NCI-H2227 (cell line): Measurements from ENCODE around the gene ABCG8.

Experiments used
- DNase-seq: peaks from one replicate; lab custom pipeline; 2025; ENCODE audit not compliant: unreplicated experiment; lab: John Stamatoyannopoulos, UW

The ABCG8 gene

DNA sequence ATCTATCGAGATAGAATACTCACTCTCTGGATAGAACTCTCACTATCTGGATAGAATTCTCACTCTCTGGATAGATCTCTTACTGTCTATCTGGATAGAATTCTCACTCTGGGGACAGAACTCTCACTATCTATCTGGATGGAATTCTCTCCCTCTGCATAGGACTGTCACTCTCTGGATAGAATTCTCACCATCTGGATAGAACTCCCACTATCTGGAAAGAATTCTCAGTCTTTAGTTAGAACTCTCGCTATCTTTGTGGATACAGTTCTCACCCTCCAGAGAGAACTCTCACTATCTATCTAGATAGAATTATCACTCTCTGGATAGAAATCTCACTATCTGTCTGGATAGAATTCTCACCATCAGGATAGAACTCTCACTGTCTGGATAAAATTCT, 16.5 kb downstream of the ABCG8 start:
- DNase-seq = no peak

DNA sequence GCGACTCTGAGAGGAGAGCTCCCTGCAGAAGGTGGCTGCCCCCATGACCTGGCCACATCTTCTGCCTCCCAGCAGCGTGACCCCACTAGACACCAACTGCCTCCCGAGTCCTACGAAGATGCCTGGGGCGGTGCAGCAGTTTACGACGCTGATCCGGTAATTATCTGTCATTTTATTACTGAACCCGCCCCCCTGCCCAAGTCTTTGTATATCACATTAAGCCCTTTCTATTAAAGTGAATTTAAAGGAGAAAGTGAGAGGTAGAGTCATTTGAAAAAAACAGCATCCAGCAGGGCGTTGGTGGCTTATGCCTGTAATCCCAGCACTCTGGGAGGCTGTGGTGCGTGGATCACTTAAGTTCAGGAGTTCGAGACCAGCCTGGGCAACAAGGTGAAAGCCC, 33.4 kb downstream of the ABCG8 start:
- no peak for DNase-seq

DNA sequence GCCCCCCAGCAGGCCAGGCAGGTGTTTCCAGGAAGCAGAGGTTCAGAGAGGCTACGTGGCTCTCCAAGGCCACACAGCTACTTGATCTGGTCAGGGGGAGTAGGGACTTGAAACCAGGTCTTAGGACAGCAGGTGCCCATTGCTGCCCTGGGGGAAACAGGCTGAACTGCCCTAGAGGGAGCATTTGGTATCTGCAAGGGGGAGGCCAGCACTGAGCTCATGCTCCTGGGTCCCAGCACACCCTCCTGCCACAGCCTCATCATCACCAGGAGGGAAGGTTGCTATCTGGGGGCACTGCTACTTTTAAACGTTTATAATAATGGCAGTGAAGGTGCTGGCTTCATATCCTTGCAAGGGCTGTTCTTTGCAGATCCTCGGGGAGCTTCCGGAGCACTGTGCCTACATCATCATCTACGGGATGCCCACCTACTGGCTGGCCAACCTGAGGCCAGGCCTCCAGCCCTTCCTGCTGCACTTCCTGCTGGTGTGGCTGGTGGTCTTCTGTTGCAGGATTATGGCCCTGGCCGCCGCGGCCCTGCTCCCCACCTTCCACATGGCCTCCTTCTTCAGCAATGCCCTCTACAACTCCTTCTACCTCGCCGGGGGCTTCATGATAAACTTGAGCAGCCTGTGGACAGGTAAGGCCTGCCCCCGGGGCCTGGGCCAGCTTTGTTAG, 36.1 kb downstream of the ABCG8 start:
- no peak for DNase-seq

DNA sequence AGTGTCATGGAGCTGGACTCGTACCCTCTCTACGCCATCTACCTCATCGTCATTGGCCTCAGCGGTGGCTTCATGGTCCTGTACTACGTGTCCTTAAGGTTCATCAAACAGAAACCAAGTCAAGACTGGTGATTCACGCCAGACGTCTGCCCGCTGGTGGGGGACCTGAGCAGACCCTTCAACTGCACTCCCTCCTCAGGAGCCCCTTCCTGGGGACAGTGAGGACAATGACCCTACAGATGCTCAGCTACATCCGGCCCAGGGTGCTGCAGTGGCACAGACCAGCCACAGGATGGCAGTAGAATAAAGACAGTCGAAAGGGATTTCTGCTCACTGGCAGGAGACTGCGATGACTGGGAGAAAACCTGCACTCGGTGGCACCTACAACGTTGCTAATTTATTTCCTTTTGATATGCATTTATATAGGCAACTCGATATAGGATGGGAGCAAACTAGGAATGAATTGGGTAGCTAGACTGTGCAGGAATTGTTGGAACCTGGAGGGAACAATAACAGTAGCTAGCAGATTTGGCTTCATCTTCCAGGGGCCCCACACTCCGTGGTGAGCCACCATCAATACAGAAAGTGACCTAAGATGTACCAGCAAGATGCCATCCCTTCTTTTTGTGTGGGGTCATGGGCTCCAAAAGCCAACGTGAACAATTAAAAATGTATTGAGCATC, 39.2 kb downstream of the ABCG8 start:
- peak; percentile 86 for DNase-seq

DNA sequence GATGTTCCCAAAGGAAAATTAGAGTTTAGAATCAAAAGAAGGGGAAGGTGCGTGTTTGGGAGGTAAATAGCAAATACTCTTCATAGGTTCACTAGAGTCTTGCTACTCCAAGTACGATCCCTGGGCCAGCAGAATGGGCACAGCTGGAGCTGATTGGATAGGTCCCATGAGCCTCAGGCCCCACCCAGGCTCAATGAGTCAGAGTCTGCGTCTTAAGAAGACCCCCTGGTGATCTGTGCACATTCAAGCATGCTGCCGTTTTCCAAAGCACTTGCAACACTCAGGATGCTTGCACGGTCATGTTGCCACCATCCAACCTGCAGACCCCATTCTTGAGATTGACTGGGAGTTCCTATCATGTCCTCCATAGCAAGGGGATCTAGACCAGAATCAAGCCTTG, 40.5 kb downstream of the ABCG8 start:
- DNase-seq = no peak

DNA sequence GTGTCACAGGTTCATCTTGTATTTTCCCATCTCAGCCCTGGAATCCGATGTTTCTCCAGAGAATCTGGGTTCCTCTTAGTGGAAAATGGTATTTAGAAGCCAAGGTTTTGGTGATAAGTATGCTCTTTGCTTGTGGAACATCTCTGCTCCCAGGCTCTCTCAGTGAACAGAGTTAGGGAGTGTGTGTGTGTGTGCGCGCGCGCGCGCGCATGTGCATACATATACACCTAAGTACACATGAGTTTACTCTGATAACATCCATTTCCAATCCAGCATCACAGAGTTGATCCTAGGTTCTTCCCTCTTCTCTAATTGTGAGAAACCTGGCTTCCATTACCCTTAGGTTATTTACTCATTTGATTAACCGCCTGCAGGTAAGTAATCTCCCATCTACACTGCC, 41.7 kb downstream of the ABCG8 start:
- DNase-seq = no peak

DNA sequence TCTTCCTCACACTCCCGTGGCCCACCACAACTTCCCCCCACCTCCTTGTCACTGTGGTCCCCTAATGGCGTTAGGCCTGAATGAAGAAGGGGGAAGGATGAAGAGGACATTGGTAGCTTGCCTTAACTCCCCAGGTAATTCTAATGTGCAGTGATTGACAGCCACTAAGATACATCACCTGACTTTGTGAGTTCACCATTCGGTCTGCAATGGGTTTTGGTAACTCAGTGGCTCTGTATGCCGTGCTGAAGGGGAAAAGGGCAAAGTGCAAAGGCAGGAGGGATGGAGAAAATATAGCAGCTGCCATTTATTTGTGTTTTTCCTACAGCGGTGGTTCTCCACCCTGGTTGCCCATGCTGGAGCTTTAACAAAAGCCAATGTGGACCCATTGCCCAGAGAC, 42.2 kb downstream of the ABCG8 start:
- DNase-seq = no peak

DNA sequence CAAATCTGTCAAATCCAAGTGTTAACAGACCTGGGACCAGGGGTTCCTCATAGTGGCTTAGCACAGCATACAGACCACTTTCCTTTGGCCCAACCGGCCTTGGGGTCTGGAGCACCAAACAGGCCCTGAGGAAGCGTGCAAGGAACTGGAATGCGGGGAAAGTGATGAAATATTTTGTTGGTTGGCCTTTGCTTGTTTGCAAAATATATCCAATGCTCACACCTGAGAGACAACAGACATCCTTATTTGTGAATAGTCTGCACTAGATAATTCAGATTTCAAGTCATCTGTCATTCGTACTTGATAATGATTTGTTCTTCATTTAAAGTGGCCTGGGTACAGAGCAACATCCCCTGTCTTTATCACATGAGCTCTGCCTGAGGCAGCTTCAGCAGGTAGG, 43.5 kb downstream of the ABCG8 start:
- DNase-seq = no peak

DNA sequence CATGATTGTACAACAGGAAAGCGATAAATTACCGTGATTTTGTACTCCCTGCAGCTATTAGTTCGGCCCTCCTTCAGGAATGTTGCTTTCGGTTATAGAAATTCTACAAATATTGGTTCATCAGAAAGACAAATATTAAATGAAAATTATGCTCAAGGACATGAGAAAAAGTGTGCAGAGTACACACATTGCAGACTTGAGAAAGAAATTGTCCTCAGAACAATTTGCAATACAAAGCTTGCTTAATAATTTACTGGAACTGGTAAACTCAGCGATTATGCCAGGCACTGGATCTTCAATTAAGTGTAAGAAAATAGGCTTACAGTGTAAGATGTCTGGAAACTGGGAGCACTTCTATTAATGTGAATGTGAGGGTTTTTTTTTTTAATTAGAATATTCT, 45.9 kb downstream of the ABCG8 start:
- no peak for DNase-seq

DNA sequence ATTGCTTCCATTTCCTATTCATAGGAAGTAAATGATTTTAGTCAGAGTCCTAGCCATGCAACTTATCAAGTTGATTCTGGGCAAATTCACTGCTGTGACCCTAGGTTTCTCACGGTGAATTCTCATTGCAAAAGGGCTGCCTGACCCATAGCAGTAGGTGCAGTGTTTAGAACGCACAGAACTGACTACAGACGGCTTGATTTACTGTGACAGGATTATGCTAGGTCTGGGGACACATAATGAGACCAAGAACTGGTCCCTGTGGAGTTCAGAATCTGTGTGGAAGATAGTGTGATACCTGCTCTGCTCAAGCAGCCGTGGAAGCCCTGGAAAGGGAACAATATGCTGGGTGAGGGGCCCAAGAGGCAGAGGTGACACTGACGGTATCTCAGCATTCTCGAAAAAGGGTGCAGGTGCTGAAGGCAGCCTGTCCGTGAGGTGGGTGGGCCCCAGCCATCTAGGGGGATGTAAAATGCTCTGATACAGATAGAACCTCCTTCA, 46.4 kb downstream of the ABCG8 start:
- no peak for DNase-seq

DNA sequence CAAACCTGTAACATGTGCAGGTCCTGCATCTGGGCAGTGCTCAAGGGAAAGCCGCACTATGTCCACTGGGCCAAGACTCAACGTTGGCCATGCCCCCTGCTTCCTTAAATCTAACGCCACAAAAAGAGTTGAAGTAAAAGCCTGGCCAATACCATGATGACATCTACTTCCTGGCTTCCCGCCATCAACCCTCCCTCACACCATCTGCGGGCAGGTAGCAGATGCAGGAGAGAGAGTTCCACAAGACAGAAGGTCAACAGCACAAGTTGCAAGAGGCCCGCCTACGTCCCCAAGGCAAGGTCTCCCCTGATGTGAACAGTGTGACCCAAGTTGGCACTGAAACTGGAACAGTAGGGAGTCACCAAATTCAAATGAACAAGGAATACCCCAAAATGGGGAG, 48.4 kb downstream of the ABCG8 start:
- no peak for DNase-seq

DNA sequence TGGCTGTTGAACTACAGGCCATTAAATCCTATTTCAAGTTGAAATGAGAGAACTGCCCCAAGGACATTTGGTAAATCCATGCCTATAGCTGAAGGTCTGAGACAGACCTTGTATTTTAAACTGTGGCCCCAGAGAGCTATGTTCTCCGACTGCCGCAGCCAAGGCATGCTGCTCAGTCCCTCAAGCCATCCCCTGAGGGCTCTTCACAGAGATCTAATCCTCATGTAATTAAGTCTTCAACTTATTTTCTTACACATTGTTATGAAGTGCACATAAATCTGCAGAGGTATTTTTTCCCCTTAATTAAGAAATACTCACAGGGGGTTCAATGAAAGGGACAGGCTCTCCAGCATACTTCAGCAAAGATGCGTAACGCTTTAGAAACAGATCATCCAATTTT, 50.6 kb downstream of the ABCG8 start:
- peak; percentile 14 for DNase-seq

DNA sequence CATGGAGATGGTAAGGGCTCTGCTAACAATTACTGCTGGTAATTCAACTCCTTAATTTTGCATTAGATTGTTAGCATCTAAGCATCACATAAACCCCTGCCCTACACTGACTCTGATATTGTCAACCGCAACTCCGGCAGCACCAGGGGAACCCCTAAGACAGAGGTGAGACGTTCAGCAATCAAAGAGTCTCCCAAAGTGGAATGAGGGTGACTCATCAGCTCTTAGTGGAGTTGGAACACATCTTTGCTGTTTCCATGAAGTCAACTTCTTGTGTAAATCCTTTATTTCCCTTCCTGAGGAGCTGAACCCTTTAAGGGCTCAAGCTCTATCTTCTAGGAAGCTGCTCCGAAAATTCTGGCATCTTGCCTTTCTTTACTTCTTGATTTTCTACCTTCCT, 52.1 kb downstream of the ABCG8 start:
- no peak for DNase-seq

DNA sequence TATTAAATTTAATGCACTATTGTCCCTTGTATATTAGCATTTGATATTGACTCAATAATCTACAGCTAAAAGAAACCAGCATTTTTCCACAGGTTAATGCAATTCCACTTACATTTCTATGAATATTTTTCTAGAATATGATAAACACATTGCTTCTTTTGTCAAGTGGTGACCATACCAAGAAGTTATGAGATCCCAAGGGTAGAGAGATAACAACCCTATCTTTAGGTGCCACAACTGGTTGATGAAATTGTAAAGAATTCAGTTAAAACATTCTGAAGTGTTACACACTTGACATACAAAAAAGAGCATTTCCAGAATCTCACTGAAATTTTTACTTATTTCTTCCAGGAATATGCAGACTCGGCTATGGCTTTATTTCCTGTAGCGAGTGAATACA, 56.0 kb downstream of the ABCG8 start:
- no peak for DNase-seq

DNA sequence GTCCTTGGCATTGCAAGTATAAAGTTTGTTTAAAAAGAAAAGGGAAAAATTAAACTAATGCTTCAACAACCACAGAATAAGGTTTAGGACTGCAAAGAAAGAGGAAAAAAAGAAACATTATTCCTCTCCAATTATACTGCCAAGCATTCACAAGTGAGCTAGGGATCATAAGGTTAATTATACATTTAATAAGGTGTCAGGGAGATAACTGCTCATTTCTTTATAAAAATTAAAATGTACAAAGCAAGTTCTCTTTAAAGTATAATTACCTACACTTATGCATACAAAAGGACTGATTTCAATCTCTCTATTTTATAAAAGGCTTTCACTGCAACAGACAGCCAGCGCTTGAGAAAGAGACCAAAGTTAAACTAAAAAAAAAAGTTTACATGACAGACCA, 58.1 kb downstream of the ABCG8 start:
- DNase-seq = no peak

DNA sequence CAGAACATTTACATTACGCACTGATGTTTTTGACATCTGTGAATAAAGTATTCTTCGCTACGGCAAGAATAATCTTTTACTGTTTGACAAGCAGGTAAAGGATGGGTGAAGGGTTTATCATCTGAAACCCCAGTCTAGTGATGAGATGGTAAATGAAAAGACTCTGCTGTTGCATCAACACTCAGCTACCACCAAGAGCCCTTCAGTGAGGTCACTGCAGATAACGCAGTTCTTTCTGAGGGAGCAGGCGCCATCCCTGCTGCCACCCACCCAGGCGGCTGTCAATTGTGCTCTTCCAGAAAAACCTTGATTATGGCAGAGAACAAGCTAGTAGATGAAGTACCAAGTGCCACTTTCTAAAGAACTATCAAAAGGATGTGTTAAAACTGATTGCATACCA, 58.7 kb downstream of the ABCG8 start:
- peak; percentile 34 for DNase-seq

DNA sequence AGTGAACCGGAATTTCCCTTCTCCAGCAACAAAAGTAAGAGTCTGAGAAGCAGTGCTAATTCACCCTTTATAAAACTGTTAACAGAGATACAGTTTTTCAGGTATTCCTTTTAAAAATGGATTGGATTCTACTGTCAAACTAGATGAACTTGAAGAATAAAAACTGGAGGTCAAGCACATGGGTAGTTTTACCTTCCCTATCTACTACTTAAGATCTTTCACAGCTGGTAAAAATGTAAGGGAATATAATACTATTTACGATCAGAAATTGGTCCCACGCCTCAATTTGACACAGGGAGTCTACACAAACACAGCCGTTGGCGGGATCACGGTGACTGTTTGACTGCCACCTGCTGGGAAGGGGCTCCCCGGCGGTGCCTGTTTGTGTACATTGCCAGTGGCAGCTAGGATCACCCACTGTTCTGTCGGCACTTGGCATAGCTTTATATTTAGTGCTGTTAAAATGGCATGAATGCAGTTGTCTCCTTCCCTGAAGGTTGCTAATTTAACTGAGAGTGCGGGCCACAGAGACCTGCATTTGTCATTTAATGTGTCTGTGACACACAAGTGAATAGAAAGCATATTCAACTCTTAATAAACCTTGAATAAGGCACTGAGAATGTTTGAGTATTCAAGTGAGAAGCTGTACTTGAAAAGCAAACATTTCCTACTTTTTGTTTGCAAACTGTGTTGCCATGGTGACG, 59.5 kb downstream of the ABCG8 start:
- peak; percentile 84 for DNase-seq

DNA sequence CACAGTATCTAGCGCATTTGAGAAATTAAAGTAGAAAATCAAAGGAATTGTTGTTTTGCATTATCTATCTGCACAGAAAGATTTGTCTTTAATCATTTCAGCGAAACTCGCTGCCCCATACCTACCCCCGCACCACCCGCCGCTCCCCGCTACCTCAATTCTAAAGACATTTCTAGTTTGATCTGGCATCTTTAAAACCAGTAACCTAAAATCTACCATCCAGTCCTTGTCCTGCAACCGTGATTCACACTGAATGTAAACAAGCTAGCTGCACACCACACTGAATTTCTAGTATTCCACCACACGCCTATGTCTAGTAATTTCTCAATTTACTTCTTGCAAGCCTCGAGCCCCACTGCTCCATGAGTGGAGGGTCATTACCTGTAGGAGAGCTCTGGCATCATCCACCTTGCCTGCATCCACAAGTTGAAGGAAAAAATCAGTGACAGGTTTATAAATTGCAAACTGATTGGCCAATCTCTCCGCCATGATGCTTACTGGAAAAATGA, 60.1 kb downstream of the ABCG8 start:
- no peak for DNase-seq

DNA sequence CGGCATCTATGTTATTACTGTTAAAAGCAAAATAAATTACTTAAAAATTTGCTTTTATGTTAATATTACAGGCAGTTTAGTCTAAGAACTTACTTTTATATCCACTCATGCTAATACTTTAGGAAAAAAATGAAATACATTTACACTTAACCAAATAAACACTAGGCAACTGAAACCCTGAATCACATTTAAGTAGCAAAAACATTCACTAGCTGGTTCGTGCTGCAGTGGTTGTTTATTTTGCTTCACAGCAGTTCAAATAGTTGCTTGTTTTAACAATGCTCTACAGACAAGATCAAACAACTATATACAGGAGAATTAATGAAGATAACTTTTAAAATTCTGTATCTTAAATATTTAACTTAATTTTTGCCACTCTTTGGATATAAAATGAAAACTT, 60.8 kb downstream of the ABCG8 start:
- DNase-seq = no peak

DNA sequence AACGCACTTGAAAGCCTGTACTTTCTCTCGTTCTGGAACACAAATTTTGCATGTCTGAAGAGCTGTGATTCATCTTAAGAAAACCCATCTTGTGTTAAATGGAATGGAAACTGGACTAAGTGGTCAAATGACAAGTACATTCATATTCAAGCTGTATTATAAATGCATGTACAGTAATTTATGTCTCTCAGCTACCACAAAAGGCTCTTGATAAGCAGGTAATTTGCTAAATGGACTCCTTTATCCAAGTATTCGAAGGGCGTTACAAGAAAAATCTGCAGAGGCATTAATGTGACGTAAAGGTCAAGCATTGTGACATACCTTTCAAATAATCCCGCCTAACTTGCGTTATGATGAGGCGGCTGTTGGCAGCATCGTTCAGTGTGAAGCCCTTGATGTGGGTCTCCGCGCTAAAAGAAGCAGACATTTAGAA, 66.6 kb downstream of the ABCG8 start:
- DNase-seq = peak; percentile 89

DNA sequence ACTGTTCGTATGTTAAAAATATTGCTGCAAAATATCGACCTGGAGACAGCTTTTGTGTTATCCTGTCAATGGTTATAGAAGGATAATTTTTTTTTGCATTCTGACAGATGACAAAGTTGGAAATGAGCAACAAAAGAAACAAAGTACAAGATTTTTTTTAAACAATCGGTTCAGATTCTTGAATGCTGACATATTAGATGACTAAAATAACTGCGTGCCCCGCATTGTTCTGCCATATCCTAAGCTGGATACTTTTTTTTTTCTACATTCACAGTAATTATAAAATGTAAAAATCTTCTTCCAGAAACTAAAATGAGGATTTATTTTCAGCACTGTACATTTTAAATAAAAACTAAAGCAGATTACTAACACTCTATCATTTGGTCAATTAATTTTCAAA, 67.1 kb downstream of the ABCG8 start:
- no peak for DNase-seq
